ENCODE data around the gene RAB8A.
A peak's percentile ranks its signal among the peaks of the same experiment; 100 is the strongest.
"Not testable (repeated sequence)": the region's sequence is repeated elsewhere in the genome, so short reads cannot be mapped to it uniquely, and the experiment has no call there.

Gene RAB8A

GRCh38 chr19:16143399-16144215, 31.9 kb downstream of the RAB8A start, which contains the start of gene HSH2D:
Gene HSH2D, plus strand, starts transcription at chr19:16143685. Its CDS starts 5,066 bp downstream, at chr19:16148751.
- DNase-seq = peak; percentile 73

DNA sequence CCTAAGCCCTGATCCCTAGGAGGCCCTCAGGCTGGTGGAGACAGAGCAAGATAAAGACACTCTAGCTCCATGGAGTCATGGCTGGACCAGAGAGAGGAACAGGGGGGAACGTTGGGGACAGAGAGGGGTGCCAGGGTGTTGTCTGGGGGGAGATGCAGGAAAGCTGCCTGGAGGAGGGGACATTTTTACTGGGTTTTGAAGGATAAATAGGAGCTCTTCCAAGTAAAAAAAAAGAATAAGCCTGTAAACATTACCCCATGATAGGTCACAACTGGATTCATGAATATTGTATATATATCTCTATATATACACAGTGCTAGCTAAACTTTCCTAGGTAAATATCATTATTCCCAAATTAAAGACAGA, 32.5 kb downstream of the RAB8A start:
- DNase-seq = no peak

DNA sequence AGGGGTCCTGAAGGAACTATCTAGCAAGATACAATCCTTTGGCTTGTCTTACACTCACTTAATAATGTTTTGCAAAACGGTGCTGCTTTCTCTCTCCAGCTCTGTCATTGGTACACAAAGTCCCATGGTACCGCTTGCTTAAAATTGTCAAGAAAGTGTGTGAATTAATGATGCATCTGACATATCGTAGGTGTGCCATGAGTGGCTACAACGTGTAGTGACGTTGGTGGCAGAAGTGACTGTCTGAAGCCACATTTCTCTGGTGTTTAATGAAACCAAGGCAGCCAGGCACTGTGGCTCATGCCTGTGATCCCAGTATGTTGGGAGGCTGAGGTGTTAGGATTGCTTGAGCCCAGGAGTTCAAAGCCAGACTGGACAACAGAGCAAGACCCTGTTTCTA, 34.4 kb downstream of the RAB8A start:
- no peak for DNase-seq

DNA sequence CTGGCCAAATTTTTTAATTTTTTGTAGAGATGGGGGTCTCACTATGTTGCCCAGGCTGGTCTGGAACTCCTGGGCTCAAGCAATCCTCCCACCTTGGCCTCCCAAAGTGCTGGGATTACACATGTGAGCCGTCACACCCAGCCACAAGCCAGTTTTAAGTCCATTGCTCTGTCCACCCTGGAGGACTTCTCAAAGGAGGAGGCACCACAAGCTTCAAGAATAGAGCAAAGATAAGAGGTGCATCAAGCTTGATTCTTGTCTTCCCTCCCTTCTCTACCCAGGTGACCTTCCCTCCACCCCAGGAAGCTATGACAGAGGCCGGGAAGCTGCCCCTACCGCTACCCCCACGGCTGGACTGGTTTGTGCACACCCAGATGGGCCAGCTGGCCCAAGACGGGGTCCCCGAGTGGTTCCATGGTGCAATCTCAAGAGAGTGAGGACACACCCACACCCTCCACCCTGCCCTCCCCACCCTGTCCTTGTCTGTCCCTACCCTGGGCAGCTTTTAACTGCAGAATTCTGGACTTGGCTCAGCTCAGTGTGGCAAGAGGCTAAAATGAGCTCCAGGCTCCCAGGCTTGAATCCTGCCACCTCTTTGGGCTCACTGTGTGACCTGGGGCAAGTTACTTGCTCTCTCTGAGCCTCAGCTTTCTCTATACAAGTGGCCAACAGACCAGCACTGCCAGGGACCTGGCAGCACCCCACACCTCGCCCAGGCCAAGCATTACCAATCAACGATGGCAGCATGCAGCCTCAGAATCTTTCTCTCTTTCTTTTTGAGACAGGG, 36.9 kb downstream of the RAB8A start:
- DNase-seq = no peak

GRCh38 chr19:16153582-16154336, 42.1 kb downstream of the RAB8A start:
- no peak for DNase-seq

DNA sequence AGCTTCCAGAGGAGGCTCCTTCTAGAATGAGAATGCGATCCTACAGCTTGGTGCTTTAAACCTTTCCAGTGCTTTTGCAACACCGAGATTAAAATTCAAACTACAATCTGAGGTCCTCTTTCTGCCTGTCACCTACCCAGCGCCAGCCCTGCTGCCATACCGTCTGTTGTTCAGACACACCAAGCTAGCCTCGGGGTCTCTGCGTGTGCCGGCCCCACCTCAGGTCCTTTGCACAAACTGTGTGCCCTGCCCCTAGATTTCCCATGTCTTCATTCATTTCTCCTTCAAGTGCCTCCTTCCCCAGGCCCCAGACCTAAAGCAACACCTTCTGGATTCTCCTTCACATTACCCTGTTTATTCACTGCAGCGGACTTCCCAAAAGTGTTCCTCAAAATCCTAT, 42.9 kb downstream of the RAB8A start:
- DNase-seq = no peak

- DNase-seq = no peak
These were observed 43.4 kb downstream of the RAB8A start for GRCh38 chr19:16155128-16155527.

GRCh38 chr19:16156904-16157303, 45.2 kb downstream of the RAB8A start:
- no peak for DNase-seq

DNA sequence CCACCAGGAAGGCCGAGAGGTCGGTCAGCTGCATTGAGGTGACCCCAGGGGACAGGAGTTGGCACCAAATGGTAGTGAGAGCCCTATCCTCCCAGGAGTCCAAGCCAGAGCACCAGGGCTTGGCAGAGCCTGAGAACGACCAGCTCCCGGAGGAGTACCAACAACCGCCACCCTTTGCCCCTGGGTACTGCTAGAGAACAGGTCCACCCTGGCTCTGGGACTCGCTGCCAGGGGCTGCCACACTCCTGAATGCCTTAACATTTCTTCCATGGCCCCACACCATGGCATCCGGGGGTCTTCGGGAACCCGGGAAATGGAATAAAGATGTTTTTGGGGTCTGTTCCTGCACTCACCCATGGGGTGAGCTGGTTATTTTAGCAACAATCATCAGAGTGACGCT, 45.9 kb downstream of the RAB8A start:
- no peak for DNase-seq

DNA sequence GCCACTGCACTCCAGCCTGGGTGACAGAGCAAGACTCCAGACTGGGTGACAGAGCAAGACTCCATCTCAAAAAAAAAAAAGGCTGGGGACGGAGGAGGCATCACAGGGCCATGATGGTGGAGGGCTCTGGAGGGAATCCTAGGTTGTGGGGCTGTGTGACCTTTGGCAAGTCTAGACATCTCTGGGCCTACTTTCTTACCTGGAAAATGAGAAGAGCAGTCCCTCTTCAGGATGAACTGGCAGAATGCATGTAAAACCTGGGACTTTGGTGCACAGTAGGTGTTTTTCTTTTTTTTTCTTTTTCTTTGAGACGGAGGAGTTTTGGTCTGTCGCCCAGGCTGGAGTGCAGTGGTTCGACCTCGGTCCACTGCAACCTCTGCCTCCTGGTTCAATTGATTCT, 48.0 kb downstream of the RAB8A start:
- no peak for DNase-seq

DNA sequence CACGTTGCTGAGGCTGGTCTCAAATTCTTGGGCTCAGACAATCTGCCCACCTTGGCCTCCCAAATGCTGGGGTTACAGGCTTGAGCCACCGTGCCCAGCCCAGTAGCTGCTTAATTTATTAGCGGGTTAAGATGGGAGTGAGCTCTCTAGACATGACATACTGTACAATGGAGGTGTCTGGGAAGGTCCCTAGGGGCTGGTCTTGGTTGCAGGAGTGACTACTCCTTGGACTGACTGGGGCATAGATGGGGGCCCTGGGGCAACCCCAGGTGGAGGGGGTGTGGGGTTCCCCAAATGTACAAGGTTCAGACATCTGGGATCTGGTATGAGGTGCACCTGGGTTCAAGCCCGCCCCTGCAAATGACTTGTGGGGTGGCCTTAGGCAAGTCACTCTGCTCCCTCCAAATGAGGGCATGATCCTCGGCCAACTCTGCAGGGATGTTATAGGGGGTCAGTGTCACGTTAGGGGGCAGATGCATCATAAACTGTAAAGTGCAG, 48.8 kb downstream of the RAB8A start:
- peak; percentile 39 for DNase-seq

GRCh38 chr19:16160943-16161560, 49.4 kb downstream of the RAB8A start:
- DNase-seq = peak; percentile 43

DNA sequence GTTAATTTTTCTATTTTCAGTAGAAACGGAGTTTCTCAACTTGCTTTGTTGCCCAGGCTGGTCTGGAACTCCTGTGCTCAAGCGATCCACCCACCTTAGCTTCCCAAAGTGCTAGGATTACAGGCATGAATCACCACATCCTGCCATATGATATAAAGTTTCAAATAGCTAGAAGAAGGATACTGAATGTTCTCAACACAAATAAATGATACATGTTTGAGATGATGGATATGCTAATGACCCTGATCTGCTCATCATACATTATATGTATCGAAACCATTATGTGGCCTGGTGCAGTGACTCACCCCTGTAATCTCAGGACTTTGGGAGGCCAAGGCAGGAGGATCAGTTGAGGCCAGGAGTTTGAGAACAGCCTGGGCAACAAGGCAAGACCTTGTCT, 50.2 kb downstream of the RAB8A start:
- DNase-seq = no peak

DNA sequence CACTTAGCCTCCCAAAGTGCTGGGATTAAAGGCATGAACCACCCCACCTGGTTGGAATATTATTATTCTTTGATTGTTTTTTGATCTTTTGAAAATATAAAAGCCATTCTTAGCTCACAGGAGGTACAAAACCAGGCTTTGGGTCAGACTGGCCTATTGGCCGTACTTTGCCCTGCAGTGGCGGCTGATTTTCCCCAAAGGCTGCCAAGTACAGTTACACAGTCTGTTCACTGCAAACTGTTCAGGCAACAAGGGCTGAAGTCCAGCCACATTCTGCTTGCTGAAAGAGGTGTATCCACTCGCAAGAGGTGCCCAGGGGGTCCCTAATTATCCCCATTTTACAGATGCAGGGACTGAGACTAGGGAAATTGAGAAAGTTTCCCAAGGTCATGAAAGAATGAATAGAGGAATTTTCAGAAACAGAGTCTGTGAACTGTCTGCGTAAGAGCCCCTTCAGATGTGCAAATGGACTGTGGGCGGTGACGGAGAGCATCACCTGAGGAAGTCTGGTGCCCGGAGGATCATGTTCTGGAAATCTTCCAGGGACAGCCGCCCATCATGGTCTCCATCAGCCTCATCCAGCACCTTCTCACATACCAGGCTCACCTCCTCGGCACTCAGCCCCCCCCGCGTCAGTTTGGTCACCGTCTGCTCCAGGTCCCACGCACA, 52.7 kb downstream of the RAB8A start:
- no peak for DNase-seq

GRCh38 chr19:16166417-16166816, 54.7 kb downstream of the RAB8A start:
- no peak for DNase-seq

GRCh38 chr19:16167055-16167454, 55.4 kb downstream of the RAB8A start:
- no peak for DNase-seq

DNA sequence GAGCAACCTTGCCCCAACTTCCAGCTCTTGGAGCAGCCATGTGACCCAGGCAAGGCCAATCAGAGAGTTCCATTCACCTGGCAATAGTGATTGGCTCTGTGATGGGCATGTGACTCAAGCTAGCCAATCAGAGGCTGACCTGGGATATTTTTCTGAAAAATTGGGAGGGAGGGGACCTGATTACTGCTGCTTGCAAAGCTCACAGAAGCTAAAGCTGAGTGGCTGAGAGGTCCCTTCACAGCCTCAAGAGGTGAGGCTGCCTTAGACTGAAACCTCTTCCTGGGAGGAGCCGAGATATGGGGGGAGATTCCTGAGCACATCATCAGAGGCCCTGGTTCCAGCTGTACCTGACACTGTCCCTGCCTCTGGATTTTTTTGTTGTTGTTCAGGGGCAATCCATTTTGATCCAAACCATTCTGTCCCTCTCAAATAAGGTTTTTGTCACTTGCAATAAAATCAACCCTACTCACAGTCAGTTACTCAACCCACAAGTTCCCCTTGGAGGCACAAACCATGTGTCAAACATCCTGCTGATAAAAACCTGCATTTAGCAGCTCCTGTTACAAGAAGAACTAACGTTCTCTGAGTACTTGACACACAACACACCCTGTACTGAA, 56.9 kb downstream of the RAB8A start:
- peak; percentile 50 for DNase-seq

DNA sequence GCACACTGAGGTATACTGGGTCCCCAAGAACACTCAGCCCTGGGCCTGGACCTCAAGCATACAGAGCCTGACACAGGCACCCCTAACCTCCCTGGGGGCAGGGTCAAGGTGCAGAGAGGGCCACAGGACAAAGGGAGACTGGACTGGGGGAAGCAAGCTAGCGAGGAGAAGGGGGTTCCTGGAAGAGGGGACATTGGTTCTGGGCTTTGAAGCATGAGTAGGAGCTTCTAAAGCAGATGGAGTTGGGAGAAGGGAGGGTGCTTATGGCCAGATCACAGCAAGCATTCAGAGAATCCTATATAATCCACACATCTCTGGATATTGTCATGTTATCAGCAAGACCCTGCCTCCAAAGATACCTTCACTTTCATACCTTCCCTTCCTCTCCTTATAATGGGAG, 58.4 kb downstream of the RAB8A start:
- no peak for DNase-seq

GRCh38 chr19:16175954-16176353, 64.3 kb downstream of the RAB8A start:
- DNase-seq = no peak

GRCh38 chr19:16178866-16179265, 67.2 kb downstream of the RAB8A start:
- not testable (repeated sequence) for DNase-seq

DNA sequence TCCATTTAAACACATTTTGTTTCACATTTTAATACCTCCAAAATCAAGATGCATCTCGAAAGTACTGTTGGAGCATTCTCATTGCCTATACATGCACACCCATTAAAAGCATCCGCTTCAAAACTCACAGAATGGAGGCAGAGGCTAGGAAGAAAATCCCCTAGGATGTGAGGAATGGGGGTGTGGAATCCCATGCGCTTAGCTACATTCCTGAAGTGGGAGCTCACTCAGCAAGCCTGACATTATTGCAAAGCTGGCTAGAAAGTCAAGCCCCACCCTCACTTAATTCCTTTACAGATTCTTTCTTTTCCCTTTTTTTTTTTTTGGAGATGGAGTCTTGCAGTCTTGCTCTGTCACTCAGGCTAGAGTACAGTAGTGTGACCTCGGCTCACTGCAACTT, 68.9 kb downstream of the RAB8A start:
- DNase-seq = no peak
